HG03521 (cell line): ENCODE measurements around the gene FAM170B.

ENCODE experiments used
- ATAC-seq: cut with Tn5 transposase; IDR thresholded peaks from one replicate; pipeline ENCODE4 v1.9.1; 2021; ENCODE audit warnings: mild to moderate bottlenecking, moderate library complexity; ENCODE audit not compliant: unreplicated experiment

Gene FAM170B

DNA sequence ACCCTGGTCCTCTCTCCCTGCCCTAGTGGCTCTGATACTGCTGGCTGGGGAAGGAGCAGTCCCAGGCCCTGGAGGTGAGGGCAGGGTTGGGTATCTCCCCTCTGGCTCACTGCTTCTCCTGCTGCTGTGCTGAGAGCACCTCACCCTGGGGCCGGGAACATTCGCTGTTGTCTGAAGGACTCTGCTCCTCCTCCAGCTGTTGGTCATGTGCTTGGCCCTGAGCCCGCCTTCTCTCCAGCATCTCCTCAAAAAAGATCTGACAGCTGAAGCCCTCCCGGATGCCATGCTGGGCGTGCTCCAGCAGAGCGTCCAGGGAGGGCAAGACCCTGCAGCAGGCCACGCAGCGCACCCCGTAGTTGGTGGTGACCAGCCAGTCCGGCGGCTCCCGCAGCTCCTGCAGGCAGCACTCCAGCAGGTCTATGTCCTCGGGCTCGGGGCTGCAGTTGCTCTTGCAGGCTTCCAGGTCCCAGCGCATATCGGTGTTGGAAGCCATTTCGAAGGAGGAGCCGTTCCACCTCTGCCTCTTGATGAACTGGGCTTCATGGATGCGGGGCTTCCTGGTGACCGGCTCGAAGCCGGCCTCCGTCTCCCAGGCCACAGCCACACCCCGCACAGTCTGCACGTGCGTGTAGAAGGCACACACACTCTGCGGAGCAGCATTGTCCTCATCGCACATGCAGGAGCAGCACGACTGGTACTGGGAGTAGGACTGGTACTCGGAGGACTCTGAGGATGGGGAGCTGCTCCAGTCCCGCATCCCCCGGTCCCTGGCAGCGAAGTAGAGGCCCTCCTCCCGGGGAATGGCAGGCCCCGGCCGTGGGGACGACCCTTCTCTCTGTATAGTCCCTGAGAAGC is 2.1 kb downstream of the FAM170B start:
- ATAC-seq, result no peak

DNA sequence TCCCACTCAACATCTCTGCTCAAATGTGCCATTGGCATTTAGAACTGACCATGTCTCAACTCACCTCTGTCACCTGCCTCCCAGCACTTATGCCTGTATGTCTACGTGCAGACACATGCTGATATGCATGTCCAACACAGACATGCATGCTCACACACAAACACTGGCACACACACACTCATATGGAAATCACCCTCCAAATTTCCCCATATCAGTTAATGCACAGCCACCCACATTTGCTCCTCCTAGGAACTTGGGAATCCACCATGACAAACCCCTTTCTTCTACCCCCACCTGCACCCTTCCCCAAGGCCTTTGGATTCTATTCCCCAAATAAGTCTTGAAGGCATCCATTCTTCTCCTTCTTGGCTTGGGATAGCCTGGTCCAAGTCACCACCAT is 4.4 kb downstream of the FAM170B start:
- no peak for ATAC-seq

DNA sequence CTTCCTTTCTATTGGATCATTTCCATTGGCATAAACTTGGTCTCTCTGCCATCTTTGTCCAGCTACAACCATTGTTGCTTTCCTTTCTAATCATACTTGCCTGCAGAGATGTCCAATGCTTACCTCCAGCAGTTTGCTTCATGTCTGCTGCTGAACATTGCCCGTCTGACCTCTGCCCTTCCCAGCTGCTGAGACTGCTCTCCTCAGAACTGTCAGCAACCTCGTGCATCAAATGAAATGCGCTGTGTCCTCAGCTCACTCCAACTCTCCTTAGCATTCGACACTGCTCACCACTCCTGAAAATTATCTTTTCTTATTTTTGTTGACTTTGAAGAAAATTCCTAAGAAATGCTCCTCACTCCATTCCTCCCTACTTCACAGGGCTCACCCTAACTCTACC is 5.0 kb downstream of the FAM170B start:
- ATAC-seq, result no peak

DNA sequence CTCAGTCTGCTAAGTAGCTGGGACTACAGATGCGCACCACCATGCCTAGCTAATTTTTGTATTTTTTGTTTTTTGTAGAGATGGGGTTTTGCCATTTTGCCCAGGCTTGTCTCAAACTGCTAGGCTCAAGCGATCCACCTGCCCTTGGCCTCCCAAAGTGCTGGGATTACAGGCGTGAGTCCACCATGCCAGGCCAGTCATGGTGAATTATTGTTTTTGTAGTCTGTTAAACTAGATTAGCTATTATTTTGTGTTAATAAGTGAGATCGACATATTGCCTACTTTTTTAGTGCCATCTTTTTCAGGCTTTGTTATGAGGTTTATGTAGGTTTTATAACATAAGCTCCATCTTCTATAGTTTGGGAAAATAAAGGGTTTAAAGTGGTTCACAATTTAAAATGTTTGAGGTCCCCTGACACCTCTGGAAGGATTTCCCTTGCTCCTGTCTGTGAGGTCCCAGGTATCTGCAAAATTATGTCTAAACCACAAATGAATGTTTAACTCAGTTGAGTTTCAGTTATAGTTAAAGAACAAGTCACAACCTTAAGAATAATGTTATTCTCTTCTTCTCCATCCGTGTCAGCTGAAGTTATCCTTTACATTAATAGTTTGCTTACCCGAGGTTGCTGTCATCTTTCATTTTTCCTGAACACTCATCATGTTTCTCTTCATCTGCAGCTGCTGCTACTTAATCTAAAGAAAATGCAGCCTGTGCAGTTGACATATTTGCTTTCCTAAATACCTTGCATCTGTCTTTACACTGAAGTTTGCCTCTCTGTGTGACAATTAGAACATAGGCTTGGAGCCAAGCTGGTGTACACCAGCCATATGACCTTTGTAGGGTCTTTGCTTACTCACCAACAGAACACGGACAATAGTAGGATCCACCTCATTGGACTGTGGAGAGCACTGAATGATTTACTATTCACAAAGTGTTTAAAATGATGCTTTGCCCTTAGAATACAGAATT is 9.6 kb downstream of the FAM170B start:
- no peak for ATAC-seq

DNA sequence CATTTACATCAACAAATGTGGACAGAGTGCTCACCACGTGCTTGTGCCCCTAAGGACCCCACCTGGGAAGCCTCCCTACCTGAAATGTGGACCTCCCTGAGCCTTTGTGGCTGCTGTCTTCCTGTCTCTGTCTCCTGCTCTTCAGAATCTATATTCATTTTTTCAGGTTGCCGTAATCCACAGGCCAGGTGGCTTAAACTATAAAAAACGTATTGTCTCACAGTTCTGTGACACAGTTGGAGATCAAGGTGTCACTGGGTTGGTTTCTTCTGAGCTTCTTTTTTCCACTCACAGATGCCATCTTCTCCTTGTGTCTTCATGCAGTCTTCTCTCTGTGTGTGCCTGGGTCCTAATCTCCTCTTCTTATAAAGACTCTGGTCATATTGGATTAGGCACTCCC is 12.9 kb downstream of the FAM170B start:
- ATAC-seq, result no peak

DNA sequence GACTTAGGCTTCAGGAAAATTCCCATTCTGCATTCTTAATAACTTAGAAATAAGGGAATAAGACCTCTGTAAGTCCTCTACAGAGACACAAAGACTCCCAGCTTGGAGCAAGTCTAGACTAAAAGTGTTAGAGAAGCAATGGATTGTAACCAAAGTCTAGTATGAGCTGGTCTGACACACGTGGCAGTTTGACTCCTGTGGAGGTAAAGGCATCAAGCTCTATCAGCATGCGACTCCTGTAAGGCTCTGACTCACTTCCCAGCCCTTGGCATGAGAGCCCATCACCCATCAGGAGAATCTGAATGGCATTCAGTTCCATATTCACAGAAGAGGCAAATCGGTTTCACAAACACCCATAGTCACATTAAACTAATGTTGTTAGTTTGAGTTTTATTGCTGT is 14.1 kb downstream of the FAM170B start:
- no peak for ATAC-seq

DNA sequence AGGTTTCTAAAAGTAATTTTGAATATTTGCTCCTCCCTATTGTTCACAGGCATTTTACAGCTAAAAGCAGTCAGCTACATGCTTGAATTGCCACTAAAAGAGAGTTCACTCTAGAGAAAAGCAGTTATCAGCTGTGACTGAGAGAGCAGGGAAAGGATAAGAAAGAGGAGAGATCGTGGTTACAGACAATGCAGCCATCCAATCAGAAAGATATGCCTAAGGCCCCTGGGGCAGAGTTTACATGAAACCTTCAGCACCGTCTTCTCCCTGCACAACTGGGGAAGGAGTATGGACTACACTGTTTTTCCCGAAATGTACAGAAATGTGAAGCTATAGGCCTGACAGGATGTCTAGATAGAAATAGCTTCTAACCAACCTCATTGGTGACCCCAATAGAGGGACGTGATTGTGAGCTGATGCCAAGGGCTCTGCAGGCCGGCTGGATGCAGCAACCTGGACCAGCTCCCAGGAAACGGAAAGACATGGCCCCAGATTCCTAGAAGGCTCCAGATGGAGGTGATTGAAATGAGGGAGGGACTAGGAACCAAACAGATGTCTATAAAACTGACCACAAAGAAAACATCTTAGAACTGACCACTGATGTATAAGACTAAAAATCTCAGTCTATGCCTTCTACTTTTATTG is 15.3 kb downstream of the FAM170B start:
- no peak for ATAC-seq

DNA sequence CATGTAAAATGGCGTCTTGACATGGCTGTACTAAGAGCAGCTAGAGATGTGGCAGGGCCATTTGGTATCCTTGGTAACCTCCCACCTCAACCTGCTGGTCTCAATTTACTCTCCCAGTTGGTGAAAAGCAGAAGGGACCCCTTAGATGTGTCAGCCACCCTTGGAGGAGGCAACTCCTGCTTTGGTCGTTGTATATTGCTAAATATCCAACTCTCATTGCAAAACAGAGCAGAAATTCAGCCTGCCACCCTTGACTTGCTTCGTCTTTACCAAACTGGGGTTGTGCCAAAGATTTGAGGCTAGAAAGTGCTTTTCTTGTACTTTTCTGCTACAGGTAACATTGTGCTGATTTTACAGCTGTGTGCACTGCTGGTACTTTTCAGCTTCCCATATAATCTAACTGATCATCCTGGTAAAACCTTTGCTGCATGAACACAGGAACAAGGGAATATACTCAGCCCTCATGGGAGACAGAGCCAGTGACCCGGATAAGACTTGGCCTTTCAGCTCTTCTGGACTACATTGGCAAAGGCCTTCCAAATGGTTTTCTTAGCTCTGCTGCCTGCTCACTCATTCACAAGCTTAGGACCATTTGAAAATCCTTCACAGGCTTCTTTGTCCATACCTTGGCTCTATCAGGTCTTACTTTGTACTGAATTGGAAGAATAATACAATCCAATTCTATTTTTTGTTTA is 16.3 kb downstream of the FAM170B start:
- no peak for ATAC-seq

DNA sequence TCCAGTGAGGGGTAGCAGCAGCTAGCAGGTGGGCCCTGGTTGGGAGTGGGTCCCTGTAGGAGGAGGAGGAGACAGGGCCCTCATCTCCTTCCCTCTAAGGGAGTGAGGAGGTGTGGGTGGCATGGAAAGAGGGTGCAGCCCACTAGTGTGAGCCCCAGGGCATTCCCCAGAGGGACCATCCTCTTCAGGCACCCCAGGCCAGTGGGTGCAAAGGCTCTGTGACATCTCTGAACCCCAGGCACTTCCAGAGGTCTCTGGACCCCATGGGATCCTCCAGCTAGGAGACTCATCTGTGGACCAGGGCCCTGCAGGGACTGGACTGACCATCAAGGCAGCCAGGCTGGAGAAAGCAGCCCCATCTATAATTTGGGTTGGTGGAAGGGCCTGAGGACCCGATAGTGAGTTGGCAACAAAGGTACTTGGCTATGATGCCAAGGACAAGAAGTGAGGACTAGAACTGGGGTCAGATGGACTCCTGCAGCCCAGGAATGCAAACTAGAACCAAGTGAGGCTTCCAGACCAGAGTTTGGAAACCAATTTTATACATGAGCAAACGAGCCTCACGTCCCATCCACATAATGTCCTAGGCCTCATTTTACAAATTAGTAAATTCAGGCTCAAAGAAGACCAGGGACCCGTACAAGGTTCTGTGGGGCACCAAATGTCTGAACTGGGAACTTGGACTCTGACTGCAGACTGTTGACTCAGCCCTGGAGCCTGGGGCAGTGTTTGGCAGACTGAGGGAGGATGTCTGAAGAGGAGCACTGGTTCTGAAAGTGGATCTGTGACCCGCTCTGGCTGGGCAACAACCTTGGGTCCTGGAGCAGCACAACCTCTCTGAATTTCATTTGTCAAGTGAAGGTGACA is 17.1 kb downstream of the FAM170B start:
- no peak for ATAC-seq

DNA sequence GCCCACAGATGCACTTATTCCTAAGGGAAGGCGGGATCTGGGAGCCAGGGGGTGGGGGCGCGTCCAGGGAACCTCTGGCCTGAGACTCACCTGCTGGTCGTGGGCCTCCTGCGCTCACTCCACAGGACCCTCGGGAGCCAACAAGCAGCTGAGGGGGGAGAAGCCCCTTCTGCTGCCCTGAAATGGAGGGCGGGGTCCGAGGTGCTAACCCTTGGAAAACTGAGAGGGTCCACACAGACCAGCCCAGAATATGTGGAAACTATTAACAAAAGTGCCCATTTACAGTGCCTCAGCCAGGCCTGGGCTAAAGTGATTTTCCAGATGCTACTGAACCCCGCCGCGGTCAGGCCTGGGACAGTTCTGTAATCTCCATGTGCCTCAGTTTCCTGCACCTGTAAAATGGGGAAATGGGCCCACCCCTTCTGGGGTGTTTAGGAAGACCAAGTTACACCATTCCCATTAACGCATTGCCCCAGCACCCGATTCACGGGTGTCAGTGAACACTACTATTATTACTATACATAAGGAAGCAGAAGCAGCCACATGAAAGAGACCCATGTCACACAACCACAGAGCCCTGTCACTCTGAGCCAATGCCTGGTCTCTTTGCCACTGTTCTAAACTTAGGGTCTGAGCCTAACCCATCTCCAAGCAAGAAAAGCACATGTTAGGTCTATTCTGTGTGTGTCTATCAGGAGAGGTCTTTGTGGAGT is 17.9 kb downstream of the FAM170B start:
- ATAC-seq, result no peak

DNA sequence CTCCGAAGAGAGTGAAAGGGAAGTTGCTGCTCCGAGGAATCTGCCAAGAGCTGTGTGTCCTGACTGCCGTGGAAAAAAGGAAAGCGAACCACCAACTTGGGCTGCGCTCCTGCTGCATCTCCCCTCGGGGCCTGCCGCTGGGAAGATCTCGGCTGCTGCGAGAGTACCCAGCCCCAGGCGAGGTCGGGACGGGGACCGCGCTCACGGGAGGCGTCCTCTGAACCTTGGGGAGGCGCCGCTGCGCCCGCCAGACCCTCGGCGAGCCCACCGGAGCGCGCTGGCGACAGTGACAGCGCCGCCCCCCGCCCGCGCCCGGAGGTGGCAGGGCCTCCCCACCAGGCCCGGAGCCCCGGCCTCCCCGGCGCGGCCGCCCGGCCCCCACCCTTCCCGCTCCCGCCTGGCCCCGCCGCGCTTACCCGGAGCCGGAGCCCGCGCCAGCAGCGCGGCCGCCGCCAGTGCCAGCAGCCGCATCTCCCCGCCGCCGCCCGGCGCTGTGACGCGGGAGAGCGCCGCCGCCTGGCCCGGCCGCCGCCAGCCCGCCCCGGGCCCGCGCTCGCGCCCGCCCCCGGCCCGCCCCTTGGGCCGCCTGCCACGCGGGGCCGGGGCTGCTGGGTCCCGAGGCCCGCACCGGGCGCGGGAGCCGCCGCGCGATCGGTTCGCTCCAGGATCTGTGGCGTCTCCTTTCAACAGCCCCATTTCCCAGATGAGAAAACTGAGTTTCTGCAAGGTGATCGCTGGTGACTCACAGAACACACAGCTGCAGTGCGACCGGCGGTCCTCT is 18.6 kb downstream of the FAM170B start, which contains the start of gene VSTM4:
Gene VSTM4, minus strand, starts transcription at position 508 of the 781 bp plus-strand sequence. Its CDS starts 37 bp downstream, at position 471.
- ATAC-seq, result no peak

DNA sequence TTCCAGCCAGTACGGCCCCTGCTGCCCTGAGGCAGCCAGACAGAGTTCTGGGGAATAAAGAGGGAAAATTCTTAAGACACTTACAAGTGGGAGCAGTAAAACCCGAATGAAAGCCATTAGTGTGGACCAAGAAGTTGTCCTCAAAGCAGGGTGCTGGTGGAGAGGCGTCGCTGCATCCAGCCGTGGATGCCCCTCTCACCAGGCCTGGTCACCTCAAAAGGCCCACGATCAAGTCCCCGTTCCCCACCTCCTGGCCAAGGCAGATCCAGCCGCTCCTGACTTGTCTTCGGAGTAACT is 19.2 kb downstream of the FAM170B start:
- no peak for ATAC-seq

DNA sequence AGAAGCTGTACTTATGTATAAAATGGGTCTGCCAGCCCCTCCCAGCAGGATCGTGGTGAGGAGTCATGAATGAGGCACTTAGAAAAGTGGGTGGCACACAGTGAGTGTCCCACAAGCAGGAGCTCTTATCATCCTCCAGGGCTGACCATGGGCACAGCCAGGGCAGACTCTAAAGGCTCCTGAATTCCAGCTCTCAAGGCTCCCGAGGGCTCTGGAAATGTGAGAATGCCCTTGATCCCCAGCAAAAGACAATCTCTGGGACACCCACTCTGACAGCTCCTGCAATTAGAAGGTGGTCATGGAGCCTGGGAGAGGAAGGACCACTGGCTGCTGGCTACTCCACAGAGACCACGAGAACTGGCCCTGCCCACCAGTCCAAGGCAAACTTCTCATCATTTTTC is 20.1 kb downstream of the FAM170B start:
- ATAC-seq, result no peak

DNA sequence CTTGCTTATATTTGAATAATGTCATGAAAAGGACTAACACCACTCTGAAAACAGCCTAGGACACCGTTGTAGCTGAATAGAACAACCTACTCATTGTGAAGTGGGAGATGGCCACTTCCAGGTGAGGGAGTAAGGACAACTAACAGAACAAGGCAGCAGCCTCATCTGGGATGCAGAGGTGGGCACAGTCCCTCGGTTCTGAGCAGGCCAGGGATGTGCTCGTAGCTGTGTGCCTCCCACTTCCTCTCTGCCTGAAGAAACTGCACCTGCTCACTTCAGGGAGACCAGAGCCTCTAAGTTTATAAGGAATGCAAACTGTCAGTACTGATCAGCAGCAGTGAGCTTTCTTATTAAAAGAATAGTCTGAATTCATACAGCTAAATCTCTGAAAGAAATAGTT is 21.0 kb downstream of the FAM170B start:
- ATAC-seq, result no peak

DNA sequence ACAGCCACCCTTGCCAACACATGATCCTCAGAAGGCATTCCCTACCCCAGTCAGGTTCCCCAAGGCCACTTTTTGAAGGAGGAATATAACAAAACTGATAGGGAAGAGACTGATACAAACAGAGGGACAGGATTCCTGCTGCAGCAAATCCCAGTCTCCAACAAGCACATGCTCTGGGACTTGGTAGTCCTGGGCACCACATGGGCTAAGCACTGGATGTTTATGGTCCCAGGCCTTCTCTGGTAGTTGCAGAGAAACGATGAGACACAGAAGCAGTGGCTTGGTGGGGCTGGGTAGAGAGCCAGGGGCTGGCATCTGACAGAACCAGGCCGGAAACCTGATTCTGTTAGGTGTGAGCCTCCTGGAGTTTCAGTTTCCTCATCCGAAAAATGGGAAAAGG is 21.7 kb downstream of the FAM170B start:
- no peak for ATAC-seq

DNA sequence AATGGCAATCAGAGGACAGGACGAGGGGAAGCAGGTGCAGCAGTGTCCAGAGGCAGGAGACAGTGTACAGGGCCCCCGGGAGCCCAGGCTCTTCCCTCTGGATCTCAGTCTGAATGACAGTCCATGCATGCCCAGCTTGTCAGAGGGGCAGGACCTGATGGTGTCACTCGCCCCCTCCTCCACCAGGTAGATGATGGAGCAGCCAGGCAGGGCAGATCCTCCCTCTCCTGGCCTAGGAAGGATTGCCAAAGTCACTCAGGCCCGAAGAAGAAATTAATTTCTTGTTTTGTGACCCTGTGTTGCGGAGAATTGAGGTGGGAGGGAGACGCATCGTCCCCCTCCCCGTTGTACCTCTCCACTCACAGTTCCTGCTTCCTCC is 22.5 kb downstream of the FAM170B start:
- ATAC-seq, result no peak

DNA sequence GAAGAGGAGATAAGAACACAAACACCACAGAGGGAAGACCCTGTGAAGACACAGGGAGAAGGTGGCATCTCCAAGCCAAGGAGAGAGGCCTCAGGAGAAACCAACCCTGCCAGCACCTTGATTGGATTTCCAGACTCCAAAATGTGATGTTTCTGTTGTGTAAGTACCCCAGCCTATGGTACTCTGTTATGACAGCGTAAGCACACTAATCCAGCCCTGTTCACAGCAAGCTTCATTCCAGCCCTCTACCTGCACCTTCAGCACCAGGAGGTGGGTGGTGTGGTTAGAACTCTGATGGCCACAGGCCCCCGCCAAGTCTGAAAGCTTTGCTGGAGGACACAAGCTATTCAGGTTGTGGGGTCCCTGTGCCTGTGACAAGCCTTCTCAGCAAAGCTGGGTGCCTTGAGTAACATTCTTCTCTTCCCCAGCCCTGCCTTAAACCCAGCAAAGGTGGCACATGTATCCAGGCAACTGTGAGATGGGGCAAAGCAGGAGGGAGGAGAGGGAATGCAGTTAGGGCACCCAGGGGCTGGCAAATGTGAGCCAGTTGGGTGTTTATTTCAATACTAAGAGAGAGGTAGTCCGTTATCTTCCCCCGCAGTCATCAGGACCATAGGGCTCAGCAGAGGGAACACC is 23.0 kb downstream of the FAM170B start:
- no peak for ATAC-seq
